H9 (cell line): ENCODE results near the gene CBR1. TPM values are rescaled to one million over a fixed set of nuclear protein-coding genes. Genes with fewer than 3 reads are reported as not detected.

Experiments
- DNase-seq: peaks from one replicate; pipeline ENCODE4 v3.0.0-alpha.2; 2017
- H2AFZ ChIP-seq: one replicate; pipeline ENCODE4 v1.6.1; 2013; ENCODE audit warnings: mild to moderate bottlenecking, low read length, control low read depth, moderate library complexity
- H2AK5ac ChIP-seq: 2 replicates; pipeline ENCODE4 v1.6.1; 2013; ENCODE audit warnings: low read length, control low read depth, mixed read lengths; ENCODE audit not compliant: insufficient read length
- H2BK120ac ChIP-seq: one replicate; pipeline ENCODE4 v1.6.1; 2013; ENCODE audit warnings: low read depth, mild to moderate bottlenecking, low read length, control low read depth, inconsistent platforms; ENCODE audit not compliant: poor library complexity, severe bottlenecking
- H2BK12ac ChIP-seq: 2 replicates; pipeline ENCODE4 v1.6.1; 2013; ENCODE audit warnings: low read length, control low read depth, mixed read lengths, low read depth; ENCODE audit not compliant: insufficient read length
- H2BK15ac ChIP-seq: 2 replicates; pipeline ENCODE4 v1.6.1; 2013; ENCODE audit warnings: low read depth, low read length, control low read depth
- H2BK20ac ChIP-seq: one replicate; pipeline ENCODE4 v1.6.1; 2013; ENCODE audit warnings: low read depth, mild to moderate bottlenecking, low read length, control low read depth, inconsistent platforms; ENCODE audit not compliant: poor library complexity, severe bottlenecking
- H2BK5ac ChIP-seq: 2 replicates; pipeline ENCODE4 v1.6.1; 2013; ENCODE audit warnings: low read length, control low read depth, mixed read lengths; ENCODE audit not compliant: insufficient read length
- H3K14ac ChIP-seq: 2 replicates; pipeline ENCODE4 v1.6.1; 2013; ENCODE audit warnings: low read length, control low read depth; ENCODE audit not compliant: insufficient read depth
- H3K18ac ChIP-seq: 2 replicates; pipeline ENCODE4 v1.6.1; 2013; ENCODE audit warnings: low read depth, mild to moderate bottlenecking, mixed read lengths, low read length, control low read depth; ENCODE audit not compliant: insufficient read length
- H3K23ac ChIP-seq: 2 replicates; pipeline ENCODE4 v1.6.1; 2013; ENCODE audit warnings: low read length, control low read depth, mixed read lengths, low read depth; ENCODE audit not compliant: insufficient read length
- H3K23me2 ChIP-seq: 2 replicates; pipeline ENCODE4 v1.6.1; 2013; ENCODE audit warnings: low read depth, mild to moderate bottlenecking, mixed read lengths, low read length, control low read depth; ENCODE audit not compliant: insufficient read length, poor library complexity, severe bottlenecking
- H3K27ac ChIP-seq: 2 replicates; pipeline ENCODE4 v1.5.1; 2013; ENCODE audit warnings: low read length, control low read depth, mixed read lengths, low read depth; ENCODE audit not compliant: insufficient read length
- H3K27me3 ChIP-seq: 2 replicates; pipeline ENCODE4 v1.6.1; 2013; ENCODE audit warnings: low read length, control low read depth, inconsistent platforms; ENCODE audit not compliant: insufficient read depth
- H3K4ac ChIP-seq: 2 replicates; pipeline ENCODE4 v1.6.1; 2013; ENCODE audit warnings: low read depth, mild to moderate bottlenecking, control low read depth, inconsistent platforms, low read length, moderate library complexity
- H3K4me1 ChIP-seq: 2 replicates; pipeline ENCODE4 v1.6.1; 2013; ENCODE audit warnings: low read length, control low read depth, inconsistent platforms; ENCODE audit not compliant: insufficient read depth
- H3K4me2 ChIP-seq: 2 replicates; pipeline ENCODE4 v1.6.1; 2013; ENCODE audit warnings: low read length, control low read depth, mixed read lengths; ENCODE audit not compliant: insufficient read length, insufficient read depth
- H3K56ac ChIP-seq: 2 replicates; pipeline ENCODE4 v1.6.1; 2013; ENCODE audit warnings: low read depth, mild to moderate bottlenecking, mixed read lengths, low read length, control low read depth; ENCODE audit not compliant: insufficient read length
- H3K79me1 ChIP-seq: 2 replicates; pipeline ENCODE4 v1.6.1; 2013; ENCODE audit warnings: low read depth, mild to moderate bottlenecking, moderate library complexity, low read length, control low read depth, inconsistent platforms; ENCODE audit not compliant: insufficient read depth, poor library complexity, severe bottlenecking
- H3K79me2 ChIP-seq: 2 replicates; pipeline ENCODE4 v1.6.1; 2013; ENCODE audit warnings: low read length, control low read depth, inconsistent platforms; ENCODE audit not compliant: insufficient read depth
- H3K9ac ChIP-seq: 2 replicates; pipeline ENCODE4 v1.6.1; 2013; ENCODE audit warnings: low read length, control low read depth, mixed read lengths; ENCODE audit not compliant: insufficient read length; ENCODE audit errors: extremely low read depth
- H3K9me3 ChIP-seq: one replicate; pipeline ENCODE4 v1.6.1; 2013; ENCODE audit warnings: low read depth, low read length, inconsistent platforms; ENCODE audit not compliant: control insufficient read depth
- H3T11ph ChIP-seq: one replicate; pipeline ENCODE4 v1.6.1; 2013; ENCODE audit warnings: mild to moderate bottlenecking, low read length, control low read depth, inconsistent platforms
- H4K20me1 ChIP-seq: one replicate; pipeline ENCODE4 v1.6.1; 2013; ENCODE audit not compliant: control insufficient read depth, insufficient read length, insufficient read depth
- H4K5ac ChIP-seq: 2 replicates; pipeline ENCODE4 v1.6.1; 2013; ENCODE audit warnings: low read depth, mild to moderate bottlenecking, mixed read lengths, low read length, control low read depth; ENCODE audit not compliant: insufficient read length
- H4K8ac ChIP-seq: replicated peaks from 2 replicates; pipeline ENCODE4 v1.6.1; 2013; ENCODE audit warnings: low read length, control low read depth, mixed read lengths, low read depth; ENCODE audit not compliant: insufficient read length
- H4K91ac ChIP-seq: 2 replicates; pipeline ENCODE4 v1.6.1; 2013; ENCODE audit warnings: low read depth, mild to moderate bottlenecking, moderate library complexity, mixed read lengths, low read length, control low read depth; ENCODE audit not compliant: insufficient read length
- H3K27ac Mint-ChIP-seq, 3 experiments: 2 replicates in 2 of 3; 3 replicates in 1 of 3; pipeline ENCODE4 v1.8.0; 2020 to 2021; ENCODE audit warnings: mixed read lengths in 3 of 3, mild to moderate bottlenecking in 1 of 3, moderate library complexity in 1 of 3
- H3K27me3 Mint-ChIP-seq: 2 replicates; pipeline ENCODE4 v1.8.0; 2021; ENCODE audit warnings: low read depth, mild to moderate bottlenecking, moderate library complexity, mixed read lengths
- H3K36me3 Mint-ChIP-seq, 3 experiments: 2 replicates in 2 of 3; 3 replicates in 1 of 3; pipeline ENCODE4 v1.8.0; 2020 to 2021; ENCODE audit warnings: low read depth in 3 of 3, mixed read lengths in 3 of 3; ENCODE audit not compliant: insufficient read depth in 1 of 3
- H3K4me1 Mint-ChIP-seq, 2 experiments: 2 replicates each; pipeline ENCODE4 v1.8.0; 2020; ENCODE audit warnings: mixed read lengths in 2 of 2
- H3K4me3 Mint-ChIP-seq, 2 experiments: 2 replicates in 1 of 2; 3 replicates in 1 of 2; pipeline ENCODE4 v1.8.0; 2020 to 2021; ENCODE audit warnings: mild to moderate bottlenecking in 2 of 2, mixed read lengths in 2 of 2, moderate library complexity in 1 of 2
- H3K9me3 Mint-ChIP-seq, 2 experiments: 2 replicates in 1 of 2; 3 replicates in 1 of 2; pipeline ENCODE4 v1.8.0; 2020; ENCODE audit warnings: mild to moderate bottlenecking in 2 of 2, mixed read lengths in 2 of 2, moderate library complexity in 1 of 2
- WGBS: extraction: QIAGEN DNeasy Blood & Tissue Kit; methylation state at CpG from one replicate; pipeline ENCODE4 v1.1.7; 2013; ENCODE audit warnings: missing lambda C conversion rate, low lambda C conversion rate, mixed read lengths; ENCODE audit not compliant: insufficient read length; ENCODE audit errors: extremely low coverage; 5-methylcytosine and 5-hydroxymethylcytosine counted together
- long read RNA-seq: library from polyadenylated mRNA; unstranded; transcript quantifications from one replicate; pipeline ENCODE4 v2.0.0, GENCODE V29; 2020
- total RNA-seq: library from RNA; stranded (reverse); gene quantifications from 2 replicates; pipeline ENCODE4 v1.2.1, GENCODE V29; 2021
- TF ChIP-seq, protein P1 (sequence below): fragments of 200-600 bp; sonication (generic); conservative IDR thresholded peaks from 3 replicates; pipeline ENCODE4 v1.8.0; 2021; ENCODE audit warnings: antibody characterized with exemption, mild to moderate bottlenecking

The CBR1 gene
- total RNA-seq, result 5.7 and 7.1 TPM in 2 replicates
- long read RNA-seq, transcript CBR1-201 (3 exons, 1,293 nt), result major isoform, 45 of 47 reads
- long read RNA-seq, partial matches to known transcripts, result 1 of 47 reads
- long read RNA-seq, other reads (novel, unspliced or antisense), result 0 of 47 reads

GRCh38 chr21:36069713-36070583 is at the start of gene CBR1:
TSS of gene CBR1 (plus strand) at chr21:36070024. CDS start at chr21:36070116, 92 bp downstream.
- Mint-ChIP-seq H3K27me3 (no peaks in the 10 kb centered on the region; the same call in 1 of the 2 replicates), H3K27ac (no peak within 1 kb of the TSS), H3K9me3 (peaks cover 10 to 14% of the 10 kb centered on the region in 2 experiments), H3K36me3 (peaks cover 6 to 22% (median 20%) of the 10 kb centered on the region in 3 experiments), H3K4me1 (peaks cover 14 to 16% of the 10 kb centered on the region in 2 experiments), H3K4me3 (peak within 1 kb of the TSS; percentile 50 to 81)
- Histone ChIP-seq H2BK120ac (no peak within 1 kb of the TSS), H3K9ac (no peak within 1 kb of the TSS), H2AK5ac (no peak within 1 kb of the TSS), H3K23me2 (peaks cover 5% of the 10 kb centered on the region), H3T11ph (no peak within 1 kb of the TSS), H4K5ac (no peak within 1 kb of the TSS), H3K18ac (peak within 1 kb of the TSS; percentile 68), H3K9me3 (peaks cover 14% of the 10 kb centered on the region), H2BK15ac (no peak within 1 kb of the TSS), H4K20me1 (no peaks in the 10 kb centered on the region), H4K8ac (no peak within 1 kb of the TSS), H4K91ac (no peak within 1 kb of the TSS), H3K27ac (no peak within 1 kb of the TSS), H3K4me2 (peak within 1 kb of the TSS; percentile 72), H3K56ac (no peak within 1 kb of the TSS), H3K27me3 (no peaks in the 10 kb centered on the region), H3K4me1 (peaks cover 2% of the 10 kb centered on the region), H3K79me1 (no peaks in the 10 kb centered on the region), H3K23ac (no peak within 1 kb of the TSS), H2AFZ (no peak within 1 kb of the TSS), H3K14ac (peak within 1 kb of the TSS; percentile 89), H2BK5ac (no peak within 1 kb of the TSS), H2BK12ac (no peak within 1 kb of the TSS), H3K79me2 (no peaks in the 10 kb centered on the region; the same call in 1 of the 2 replicates), H3K4ac (no peak within 1 kb of the TSS), H2BK20ac (no peak within 1 kb of the TSS)
- no CpG with 5 or more reads among the region's 71 CpGs for WGBS
- peak; percentile 86 for DNase-seq
- TF ChIP-seq, protein P1, sequence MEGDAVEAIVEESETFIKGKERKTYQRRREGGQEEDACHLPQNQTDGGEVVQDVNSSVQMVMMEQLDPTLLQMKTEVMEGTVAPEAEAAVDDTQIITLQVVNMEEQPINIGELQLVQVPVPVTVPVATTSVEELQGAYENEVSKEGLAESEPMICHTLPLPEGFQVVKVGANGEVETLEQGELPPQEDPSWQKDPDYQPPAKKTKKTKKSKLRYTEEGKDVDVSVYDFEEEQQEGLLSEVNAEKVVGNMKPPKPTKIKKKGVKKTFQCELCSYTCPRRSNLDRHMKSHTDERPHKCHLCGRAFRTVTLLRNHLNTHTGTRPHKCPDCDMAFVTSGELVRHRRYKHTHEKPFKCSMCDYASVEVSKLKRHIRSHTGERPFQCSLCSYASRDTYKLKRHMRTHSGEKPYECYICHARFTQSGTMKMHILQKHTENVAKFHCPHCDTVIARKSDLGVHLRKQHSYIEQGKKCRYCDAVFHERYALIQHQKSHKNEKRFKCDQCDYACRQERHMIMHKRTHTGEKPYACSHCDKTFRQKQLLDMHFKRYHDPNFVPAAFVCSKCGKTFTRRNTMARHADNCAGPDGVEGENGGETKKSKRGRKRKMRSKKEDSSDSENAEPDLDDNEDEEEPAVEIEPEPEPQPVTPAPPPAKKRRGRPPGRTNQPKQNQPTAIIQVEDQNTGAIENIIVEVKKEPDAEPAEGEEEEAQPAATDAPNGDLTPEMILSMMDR, result no peak
